MCF 10A (cell line): ENCODE results near the gene OR13C8. TPM values are rescaled to one million over a fixed set of nuclear protein-coding genes. Genes with fewer than 3 reads are reported as not detected.
"Not testable (repeated sequence)": the region's sequence is repeated elsewhere in the genome, so short reads cannot be mapped to it uniquely, and the experiment has no call there.

ENCODE experiments used
- Bru-seq: library from RNA; stranded (reverse); fragments of 400-500 nt; gene quantifications from one replicate; lab custom pipeline; 2021; lab: Mats Ljungman, UMichigan
- BruChase-seq, 2 experiments: library from RNA; stranded (reverse); fragments of 400-500 nt; gene quantifications; one replicate each; lab custom pipeline; 2021; lab: Mats Ljungman, UMichigan
- BruUV-seq: library from RNA; stranded (reverse); fragments of 400-500 nt; replicated peaks from 2 replicates; lab custom pipeline; 2021; lab: Mats Ljungman, UMichigan
- CTCF ChIA-PET: fragments of 300-600 bp; sonication (Branson Sonifier 250); formaldehyde crosslinking; extraction: SDS; loops from one replicate; lab custom pipeline; 2021; ENCODE audit warnings: antibody characterized with exemption, inconsistent platforms; lab: Yijun Ruan, JAX
- POLR2A ChIA-PET: fragments of 300-600, 350-650 bp; sonication (Branson Sonifier 250); formaldehyde crosslinking; extraction: SDS; loops from one replicate; lab custom pipeline; 2020; ENCODE audit warnings: antibody characterized with exemption, inconsistent platforms; lab: Yijun Ruan, JAX
- DNase-seq: peaks from one replicate; pipeline ENCODE4 v3.0.0-alpha.2; 2018; ENCODE audit not compliant: unreplicated experiment
- H3K27ac Mint-ChIP-seq: one replicate; pipeline ENCODE4 v1.8.0; 2022; ENCODE audit warnings: mild to moderate bottlenecking, low read depth, mixed read lengths; ENCODE audit not compliant: unreplicated experiment
- H3K27me3 Mint-ChIP-seq: one replicate; pipeline ENCODE4 v1.8.0; 2022; ENCODE audit warnings: mixed read lengths; ENCODE audit not compliant: insufficient read depth, unreplicated experiment
- H3K36me3 Mint-ChIP-seq: one replicate; pipeline ENCODE4 v1.8.0; 2022; ENCODE audit warnings: mild to moderate bottlenecking, moderate library complexity, mixed read lengths; ENCODE audit not compliant: insufficient read depth, unreplicated experiment
- H3K4me1 Mint-ChIP-seq: one replicate; pipeline ENCODE4 v1.8.0; 2022; ENCODE audit warnings: mixed read lengths; ENCODE audit not compliant: insufficient read depth, unreplicated experiment
- H3K4me3 Mint-ChIP-seq: one replicate; pipeline ENCODE4 v1.8.0; 2022; ENCODE audit warnings: mild to moderate bottlenecking, moderate library complexity, mixed read lengths; ENCODE audit not compliant: unreplicated experiment
- H3K9me3 Mint-ChIP-seq: one replicate; pipeline ENCODE4 v1.8.0; 2022; ENCODE audit warnings: mixed read lengths; ENCODE audit not compliant: unreplicated experiment
- intact Hi-C: fragments of 100-400 bp; cut with micrococcal nuclease; formaldehyde crosslinking; loops from 2 replicates; pipeline ENCODE4 v1.14.1; 2022
- long read RNA-seq: library from polyadenylated mRNA; stranded (forward); transcript quantifications from one replicate; pipeline ENCODE4 v2.0.0, GENCODE V29; 2022
- total RNA-seq: library from RNA; stranded (reverse); gene quantifications from 2 replicates; pipeline ENCODE4 v1.2.3, GENCODE V29; 2022
- TF ChIP-seq, protein P1 (sequence below): fragments of 200-600 bp; IDR thresholded peaks from one replicate; pipeline ENCODE4 v1.8.0; 2022; ENCODE audit warnings: antibody characterized with exemption, mild to moderate bottlenecking; ENCODE audit not compliant: unreplicated experiment

Gene OR13C8, protein sequence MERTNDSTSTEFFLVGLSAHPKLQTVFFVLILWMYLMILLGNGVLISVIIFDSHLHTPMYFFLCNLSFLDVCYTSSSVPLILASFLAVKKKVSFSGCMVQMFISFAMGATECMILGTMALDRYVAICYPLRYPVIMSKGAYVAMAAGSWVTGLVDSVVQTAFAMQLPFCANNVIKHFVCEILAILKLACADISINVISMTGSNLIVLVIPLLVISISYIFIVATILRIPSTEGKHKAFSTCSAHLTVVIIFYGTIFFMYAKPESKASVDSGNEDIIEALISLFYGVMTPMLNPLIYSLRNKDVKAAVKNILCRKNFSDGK
- total RNA-seq (not detected in 2 replicates), Bru-seq, nascent RNA (not detected), BruChase-seq, experiment 1, labeled RNA remaining after a 6-hour chase (not detected), BruChase-seq, experiment 2, labeled RNA remaining after a 2-hour chase (not detected)
- long read RNA-seq: 0 reads

DNA sequence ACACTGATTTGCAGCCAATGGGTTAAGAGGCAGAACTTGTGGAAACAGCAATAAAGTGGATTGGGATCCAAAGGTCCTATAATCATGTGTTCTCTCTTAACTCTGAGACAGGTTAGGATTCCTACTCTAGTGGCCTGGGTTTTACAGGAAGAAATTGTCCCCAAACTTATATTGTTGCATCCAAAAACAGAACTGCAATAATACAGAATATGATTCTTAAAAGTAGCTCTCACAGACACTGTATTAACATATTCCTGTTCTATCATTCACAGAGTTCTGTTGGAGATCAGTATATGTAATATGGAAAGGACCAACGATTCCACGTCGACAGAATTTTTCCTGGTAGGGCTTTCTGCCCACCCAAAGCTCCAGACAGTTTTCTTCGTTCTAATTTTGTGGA, at the start of gene OR13C8:
OR13C8 (plus strand) TSS at position 301 of the 400 bp plus-strand sequence; CDS start at position 301, 0 bp downstream.
- Mint-ChIP-seq H3K27me3 (no peaks in the 10 kb centered on the region), H3K36me3 (no peaks in the 10 kb centered on the region), H3K27ac (no peak within 1 kb of the TSS), H3K4me1 (no peaks in the 10 kb centered on the region), H3K9me3 (peaks cover 19% of the 10 kb centered on the region), H3K4me3 (no peak within 1 kb of the TSS)
- TF ChIP-seq, protein P1, sequence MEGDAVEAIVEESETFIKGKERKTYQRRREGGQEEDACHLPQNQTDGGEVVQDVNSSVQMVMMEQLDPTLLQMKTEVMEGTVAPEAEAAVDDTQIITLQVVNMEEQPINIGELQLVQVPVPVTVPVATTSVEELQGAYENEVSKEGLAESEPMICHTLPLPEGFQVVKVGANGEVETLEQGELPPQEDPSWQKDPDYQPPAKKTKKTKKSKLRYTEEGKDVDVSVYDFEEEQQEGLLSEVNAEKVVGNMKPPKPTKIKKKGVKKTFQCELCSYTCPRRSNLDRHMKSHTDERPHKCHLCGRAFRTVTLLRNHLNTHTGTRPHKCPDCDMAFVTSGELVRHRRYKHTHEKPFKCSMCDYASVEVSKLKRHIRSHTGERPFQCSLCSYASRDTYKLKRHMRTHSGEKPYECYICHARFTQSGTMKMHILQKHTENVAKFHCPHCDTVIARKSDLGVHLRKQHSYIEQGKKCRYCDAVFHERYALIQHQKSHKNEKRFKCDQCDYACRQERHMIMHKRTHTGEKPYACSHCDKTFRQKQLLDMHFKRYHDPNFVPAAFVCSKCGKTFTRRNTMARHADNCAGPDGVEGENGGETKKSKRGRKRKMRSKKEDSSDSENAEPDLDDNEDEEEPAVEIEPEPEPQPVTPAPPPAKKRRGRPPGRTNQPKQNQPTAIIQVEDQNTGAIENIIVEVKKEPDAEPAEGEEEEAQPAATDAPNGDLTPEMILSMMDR: no peak
- intact Hi-C loops: no loop called here
- CTCF ChIA-PET: interaction anchor here (0.6 kb wide), 2 partner anchors 14 to 20 kb away, joined by 3 read pairs; no protein-coding TSS in a partner anchor
- no peak for DNase-seq
- no TSS peak for BruUV-seq
- POLR2A ChIA-PET: no interaction called here

DNA sequence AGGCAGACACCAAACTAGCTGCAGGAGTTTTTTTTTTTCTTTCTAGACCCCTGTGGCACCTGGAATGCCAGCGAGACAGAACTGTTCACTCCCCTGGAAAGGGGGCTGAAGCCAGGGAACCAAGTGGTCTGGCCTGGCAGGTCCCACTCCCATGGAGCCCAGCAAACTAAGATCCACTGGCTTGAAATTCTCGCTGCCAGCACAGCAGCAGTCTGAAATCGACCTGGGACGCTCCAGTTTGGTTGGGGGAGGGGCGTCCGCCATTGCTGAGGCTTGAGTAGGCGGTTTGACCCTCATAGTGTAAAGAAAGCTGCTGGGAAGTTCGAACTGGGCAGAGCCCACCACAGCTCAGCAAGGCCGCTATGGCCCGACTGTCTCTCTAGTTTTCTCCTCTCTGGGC, 48.7 kb upstream of the OR13C8 start:
- BruUV-seq, H3K9me3 Mint-ChIP-seq, H3K4me1 Mint-ChIP-seq, H3K27me3 Mint-ChIP-seq, DNase-seq, H3K36me3 Mint-ChIP-seq, POLR2A ChIA-PET, H3K27ac Mint-ChIP-seq, intact Hi-C loops, H3K4me3 Mint-ChIP-seq: not testable (repeated sequence)
- CTCF ChIA-PET: interaction anchor here (0.6 kb wide), 2 partner anchors 18 to 705 kb away, joined by 4 to 6 read pairs; no protein-coding TSS in a partner anchor

DNA sequence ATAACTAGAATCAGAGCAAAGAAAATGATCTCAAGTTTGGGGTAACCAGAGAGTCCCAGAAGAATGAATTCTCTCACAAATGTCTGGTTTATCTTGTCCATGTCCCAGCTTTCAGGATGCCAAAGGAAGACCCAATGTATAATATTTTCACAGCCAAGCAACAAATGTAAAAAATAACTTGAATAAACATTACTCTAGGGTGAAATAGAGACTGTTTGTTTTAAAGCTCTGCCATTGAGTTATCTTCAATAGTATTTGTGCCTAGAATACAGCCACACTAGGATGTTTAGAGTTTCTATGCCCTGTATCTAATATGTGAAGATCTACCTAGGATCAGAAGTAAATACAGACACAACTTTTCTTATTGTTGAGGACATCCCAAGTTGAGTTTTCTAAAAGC, 41.9 kb upstream of the OR13C8 start, which contains the start of gene OR13C4:
OR13C4 (minus strand) TSS at position 101 of the 400 bp plus-strand sequence; CDS start at position 101, 0 bp downstream.
- ChIA-PET POLR2A (no interaction called here), CTCF (no interaction called here)
- H3K9me3 Mint-ChIP-seq: peaks cover 8% of the 10 kb centered on the region
- no peak within 1 kb of the TSS for H3K4me3 Mint-ChIP-seq
- no peaks in the 10 kb centered on the region for H3K36me3 Mint-ChIP-seq
- no peaks in the 10 kb centered on the region for H3K27me3 Mint-ChIP-seq
- TF ChIP-seq, protein P1: no peak
- H3K27ac Mint-ChIP-seq: no peak within 1 kb of the TSS
- BruUV-seq: no TSS peak
- DNase-seq: no peak
- intact Hi-C loops: no loop called here
- no peaks in the 10 kb centered on the region for H3K4me1 Mint-ChIP-seq

DNA sequence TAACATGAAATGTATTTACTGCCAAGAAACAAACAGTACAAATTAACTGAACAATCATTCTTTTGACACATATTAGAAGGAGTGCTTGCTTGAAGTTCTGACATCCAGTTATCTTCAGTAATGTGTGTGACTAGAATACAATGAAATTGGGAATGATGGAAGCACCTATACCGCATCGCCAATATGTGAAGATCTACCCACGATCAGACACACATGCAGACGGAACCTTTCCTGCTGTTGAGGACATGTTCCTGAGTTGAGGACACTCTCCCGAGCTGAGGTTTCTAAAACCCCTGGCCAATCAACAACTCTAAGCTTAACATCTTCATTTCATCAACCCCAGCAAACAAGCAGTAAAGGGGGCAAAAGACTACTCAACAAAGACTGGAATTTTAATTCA, 32.2 kb upstream of the OR13C8 start, which contains the start of gene OR13C3:
OR13C3 (minus strand) TSS at position 101 of the 400 bp plus-strand sequence. CDS start 133 bp downstream, outside the sequence.
- intact Hi-C loops: no loop called here
- Mint-ChIP-seq H3K4me3 (no peak within 1 kb of the TSS), H3K27me3 (no peaks in the 10 kb centered on the region), H3K36me3 (no peaks in the 10 kb centered on the region), H3K4me1 (no peaks in the 10 kb centered on the region), H3K27ac (no peak within 1 kb of the TSS), H3K9me3 (no peaks in the 10 kb centered on the region)
- CTCF ChIA-PET: no interaction called here
- POLR2A ChIA-PET: no interaction called here
- TF ChIP-seq, protein P1: no peak
- no TSS peak for BruUV-seq
- no peak for DNase-seq
